Measurements from ENCODE around the gene CATSPER1.

- TF ChIP-seq EZH2 (optimal IDR thresholded peaks at IDR 0.05; ENCODE audit: low read depth, low read length): no peak
- TF ChIP-seq EZH2phosphoT487 (IDR thresholded peaks at IDR 0.05; ENCODE audit: low read length): no peak
Observed at GRCh38 chr11:66011239-66011784, 15.0 kb downstream of the CATSPER1 start.
